Activated CD4-positive, CD25-positive, alpha-beta regulatory T cell treated with anti-CD3 and anti-CD28 coated beads, Interleukin-2, amount 50 U/mL, for 72 hours (primary cell): ENCODE measurements around the gene ADAMTSL5.
"Not testable (repeated sequence)": the region's sequence is repeated elsewhere in the genome, so short reads cannot be mapped to it uniquely, and the experiment has no call there.

Experiments used
- DNase-seq: peaks from one replicate; pipeline ENCODE4 v3.0.0; 2021

The ADAMTSL5 gene, protein sequence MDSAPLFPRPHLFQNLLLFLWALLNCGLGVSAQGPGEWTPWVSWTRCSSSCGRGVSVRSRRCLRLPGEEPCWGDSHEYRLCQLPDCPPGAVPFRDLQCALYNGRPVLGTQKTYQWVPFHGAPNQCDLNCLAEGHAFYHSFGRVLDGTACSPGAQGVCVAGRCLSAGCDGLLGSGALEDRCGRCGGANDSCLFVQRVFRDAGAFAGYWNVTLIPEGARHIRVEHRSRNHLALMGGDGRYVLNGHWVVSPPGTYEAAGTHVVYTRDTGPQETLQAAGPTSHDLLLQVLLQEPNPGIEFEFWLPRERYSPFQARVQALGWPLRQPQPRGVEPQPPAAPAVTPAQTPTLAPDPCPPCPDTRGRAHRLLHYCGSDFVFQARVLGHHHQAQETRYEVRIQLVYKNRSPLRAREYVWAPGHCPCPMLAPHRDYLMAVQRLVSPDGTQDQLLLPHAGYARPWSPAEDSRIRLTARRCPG

DNA sequence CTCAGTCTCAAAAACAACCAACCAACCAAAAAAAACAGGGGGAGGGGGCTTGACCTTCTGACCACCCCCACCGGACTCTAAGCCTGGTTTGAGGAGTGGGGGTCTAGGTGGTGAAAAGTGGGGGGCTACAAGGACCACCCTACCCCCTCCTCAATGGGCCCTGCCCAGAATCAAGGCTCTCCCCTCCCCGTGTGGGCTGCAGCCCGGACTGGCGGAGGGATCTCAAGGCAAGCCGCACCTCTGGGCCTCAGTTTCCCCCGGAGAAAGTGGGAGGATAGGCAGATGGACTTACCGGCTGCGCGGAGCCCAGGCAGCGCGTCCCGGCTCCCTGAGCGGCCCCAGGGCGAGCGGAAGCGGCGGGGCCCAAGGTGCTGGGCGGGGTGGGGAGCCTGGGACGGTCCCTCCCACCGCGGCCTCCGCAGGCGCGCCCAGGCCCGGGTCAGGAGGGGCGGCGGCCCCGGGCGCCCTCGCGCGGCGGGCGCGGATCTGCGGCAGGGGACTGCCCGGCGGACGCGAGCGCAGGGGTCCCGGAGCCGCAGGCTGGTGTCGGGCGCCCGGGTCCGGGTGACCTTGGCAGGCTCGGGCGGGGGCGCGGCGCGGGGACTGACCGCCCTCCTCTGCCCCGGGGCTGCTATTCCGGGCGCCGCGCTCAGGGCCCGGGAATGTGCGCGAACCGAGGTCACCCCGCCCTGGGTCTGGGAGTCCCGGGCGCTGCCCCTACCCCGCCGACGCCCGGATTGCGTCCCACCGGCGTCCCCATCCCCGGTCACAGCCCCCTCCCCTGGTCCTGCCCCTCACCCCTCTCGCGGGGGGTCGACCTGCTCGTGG is at the start of gene ADAMTSL5:
TSS of gene ADAMTSL5 (minus strand) at position 349 of the 828 bp plus-strand sequence. CDS start 2,076 bp downstream, outside the sequence.
- DNase-seq, result peak; percentile 77

DNA sequence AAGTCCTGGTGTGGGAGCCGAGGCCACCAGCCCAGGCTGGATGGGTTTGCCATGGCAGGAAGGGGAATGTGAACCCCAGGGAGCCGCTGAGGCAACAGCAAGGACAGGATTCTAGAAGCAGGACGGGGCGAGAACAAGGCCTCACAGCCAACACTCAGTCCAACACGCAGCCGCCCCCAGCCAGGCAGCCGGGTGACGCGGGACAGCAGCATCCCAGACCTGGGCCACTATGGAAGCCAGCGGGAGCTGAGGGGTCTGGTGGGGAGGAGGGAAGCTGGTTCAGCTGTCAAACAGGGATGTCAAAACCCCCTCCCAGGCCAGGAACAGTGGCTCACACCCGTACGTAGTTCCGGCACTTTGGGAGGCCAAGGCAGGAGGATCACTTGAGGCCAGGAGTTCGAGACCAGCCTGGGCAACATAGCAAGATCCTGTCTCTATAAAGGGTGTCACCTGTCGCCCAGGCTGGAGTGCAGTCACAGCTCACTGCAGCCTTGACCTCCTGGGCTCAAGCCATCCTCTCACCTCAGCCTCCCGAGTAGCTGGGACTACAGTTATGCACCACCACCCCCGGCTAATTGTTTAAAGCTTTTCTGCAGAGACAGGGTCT is 48.5 kb upstream of the ADAMTSL5 start:
- DNase-seq, result no peak

DNA sequence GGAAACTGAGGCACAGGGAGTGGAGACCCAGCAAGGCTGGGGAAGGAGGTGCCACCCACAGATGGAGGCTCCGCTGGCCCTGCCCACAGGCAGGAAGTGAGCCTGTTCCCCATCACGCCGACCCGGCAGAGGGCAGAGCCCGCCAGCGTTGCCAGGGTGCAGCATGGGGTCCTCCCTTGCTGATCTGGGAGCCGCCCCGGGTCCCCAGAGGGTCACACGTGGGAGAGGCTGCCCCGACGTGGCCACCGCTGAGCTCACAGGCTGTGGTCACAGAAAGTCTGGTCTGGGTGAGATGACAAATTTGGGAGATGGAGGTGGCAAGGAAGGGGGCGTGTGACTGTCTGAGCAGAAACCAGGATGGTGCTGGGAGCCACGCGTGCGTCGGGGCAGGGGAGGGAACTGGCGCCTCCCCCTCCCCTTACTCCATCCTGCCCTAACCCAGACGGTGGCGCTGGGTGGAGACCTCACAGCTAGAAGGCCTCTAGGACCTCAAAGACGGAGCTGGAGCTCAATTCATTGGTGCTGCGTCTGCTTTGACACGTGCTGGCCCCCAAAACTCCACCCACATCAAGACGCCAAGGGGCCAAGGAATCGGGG is 47.6 kb upstream of the ADAMTSL5 start:
- DNase-seq, result no peak

DNA sequence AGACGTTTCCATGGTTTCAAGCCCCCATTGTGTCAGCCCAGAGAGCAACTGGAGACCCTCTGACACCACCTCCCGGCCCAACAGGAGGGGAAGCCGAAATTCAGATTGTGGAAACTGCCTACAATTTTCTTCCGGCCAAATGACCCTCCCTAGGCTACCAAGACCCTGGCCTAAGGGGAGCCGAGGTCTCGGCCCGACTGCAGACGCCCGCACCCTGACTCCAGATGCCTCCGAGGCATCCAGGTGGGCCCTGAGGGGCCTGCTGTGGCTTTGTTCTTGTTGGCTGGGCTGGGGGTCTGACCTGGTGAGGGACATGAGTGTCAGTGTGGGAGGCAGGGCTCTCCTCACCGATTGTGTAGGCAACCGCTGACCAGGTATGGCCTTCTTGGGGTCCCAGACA is 45.7 kb upstream of the ADAMTSL5 start:
- DNase-seq, result no peak

DNA sequence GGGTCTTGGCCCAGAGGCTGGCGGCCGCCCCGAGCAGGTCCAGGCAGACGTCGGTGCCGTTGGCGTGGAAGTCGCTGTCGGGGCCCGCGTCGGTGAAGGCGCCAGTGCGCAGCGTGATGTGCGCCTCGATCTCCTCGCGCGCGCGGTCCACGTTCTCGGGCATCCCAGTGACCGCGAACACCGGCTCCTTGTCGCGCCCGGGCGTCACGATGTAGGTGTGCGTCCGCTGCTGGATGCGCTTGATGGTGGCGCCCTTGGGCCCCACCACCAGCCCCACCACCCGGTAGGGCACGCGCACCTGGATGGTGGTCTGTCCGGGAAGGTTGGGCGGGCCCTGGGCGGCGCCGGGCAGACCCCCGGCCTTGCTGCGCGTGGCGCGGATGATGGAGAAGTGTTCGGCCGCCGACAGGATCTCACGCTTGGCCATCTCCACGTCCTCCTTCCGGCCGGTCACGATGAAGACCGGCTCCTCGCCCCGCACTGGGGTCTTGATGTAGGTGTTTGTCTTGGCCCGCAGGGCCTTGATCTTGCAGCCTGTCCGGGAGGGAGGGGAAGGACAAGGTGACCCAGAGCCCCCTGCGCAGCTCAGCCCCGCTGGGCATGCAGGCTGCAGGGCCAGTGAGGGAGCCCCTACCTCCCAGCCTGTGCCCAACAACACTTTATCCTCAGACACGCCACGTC is 43.7 kb upstream of the ADAMTSL5 start:
- no peak for DNase-seq

DNA sequence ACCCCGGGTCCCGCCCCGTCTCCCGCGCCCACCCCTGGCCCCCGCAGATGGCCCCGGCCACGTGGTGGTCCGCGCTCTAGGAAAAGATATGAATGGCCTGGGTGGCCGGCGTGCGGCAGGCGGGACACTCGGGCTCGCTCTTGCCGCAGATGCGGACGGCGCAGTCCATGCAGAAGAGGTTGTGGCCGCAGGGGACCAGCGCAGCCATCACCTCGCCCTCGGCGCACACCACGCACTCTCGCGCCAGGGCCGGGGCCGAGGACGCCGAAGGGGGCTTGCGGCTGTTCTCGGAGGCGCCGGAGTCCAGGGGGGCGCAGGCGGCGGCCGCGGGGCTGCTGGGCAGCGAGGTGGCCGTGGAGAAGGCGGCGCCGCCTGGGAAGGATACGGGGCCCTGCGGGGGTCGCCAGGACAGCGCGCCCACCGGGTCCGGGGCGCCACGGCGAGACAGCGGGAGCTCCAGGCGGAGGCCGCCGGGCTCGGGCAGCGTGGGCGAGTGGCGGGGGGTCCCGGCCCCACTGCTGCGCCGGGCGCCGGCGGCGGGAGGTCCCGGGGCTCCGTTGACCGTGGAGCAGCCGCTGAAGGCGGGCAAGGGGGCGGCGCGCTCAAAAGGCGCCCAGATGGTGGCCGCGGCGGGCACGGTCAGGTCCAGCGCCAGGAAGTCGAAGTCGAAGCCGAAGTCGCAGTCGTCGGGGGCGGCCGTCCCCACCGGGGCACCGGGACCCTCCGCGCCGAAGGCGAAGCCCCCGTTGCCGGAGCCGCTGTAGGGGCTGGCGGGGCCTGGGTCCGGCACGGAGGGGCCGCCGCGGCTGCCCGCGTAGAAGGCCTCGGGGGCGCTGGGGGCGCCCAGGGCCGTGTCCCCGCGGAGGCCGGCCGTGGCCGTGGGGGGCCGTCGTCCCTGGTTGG is 42.9 kb upstream of the ADAMTSL5 start:
- DNase-seq, result no peak

DNA sequence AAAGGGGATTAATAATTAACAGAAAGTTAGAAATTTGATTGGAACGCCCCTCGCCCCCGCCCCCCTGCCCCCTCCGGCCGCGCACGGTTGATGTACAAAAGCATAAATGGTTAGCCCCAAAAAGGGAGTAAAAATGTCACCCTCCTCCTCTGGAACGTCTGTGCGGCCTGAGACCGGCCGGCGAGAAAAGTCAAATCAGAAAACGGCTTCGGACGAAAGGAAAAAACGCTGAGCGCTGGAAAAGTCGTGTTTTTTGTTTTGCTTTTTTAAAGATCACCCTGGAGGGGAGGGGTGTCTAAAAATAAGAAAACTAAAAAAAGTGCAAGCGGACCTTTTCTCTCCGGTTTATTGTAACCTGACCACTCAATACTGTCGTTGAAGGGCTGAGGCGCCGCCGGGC is 42.1 kb upstream of the ADAMTSL5 start:
- no peak for DNase-seq

DNA sequence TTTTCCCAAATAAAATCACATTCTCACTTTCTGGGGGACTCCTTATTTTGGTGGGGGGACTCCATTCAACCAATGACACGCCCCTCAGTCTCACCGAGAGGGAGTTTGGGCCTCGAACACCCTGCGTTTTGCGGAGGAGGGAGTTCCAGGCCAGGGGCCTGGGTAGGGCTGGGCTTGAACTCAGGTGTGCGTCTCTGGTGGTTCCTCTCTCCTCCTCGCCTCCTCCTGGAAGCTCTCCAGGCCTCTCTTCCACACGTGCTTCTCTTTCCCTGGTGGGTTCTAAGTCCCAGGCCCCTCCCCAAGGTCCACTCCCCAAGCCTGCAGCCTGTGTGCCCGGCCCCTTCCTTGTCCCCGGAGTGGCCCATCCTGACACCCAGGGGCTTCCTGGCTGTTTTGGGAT is 40.6 kb upstream of the ADAMTSL5 start:
- DNase-seq, result no peak

DNA sequence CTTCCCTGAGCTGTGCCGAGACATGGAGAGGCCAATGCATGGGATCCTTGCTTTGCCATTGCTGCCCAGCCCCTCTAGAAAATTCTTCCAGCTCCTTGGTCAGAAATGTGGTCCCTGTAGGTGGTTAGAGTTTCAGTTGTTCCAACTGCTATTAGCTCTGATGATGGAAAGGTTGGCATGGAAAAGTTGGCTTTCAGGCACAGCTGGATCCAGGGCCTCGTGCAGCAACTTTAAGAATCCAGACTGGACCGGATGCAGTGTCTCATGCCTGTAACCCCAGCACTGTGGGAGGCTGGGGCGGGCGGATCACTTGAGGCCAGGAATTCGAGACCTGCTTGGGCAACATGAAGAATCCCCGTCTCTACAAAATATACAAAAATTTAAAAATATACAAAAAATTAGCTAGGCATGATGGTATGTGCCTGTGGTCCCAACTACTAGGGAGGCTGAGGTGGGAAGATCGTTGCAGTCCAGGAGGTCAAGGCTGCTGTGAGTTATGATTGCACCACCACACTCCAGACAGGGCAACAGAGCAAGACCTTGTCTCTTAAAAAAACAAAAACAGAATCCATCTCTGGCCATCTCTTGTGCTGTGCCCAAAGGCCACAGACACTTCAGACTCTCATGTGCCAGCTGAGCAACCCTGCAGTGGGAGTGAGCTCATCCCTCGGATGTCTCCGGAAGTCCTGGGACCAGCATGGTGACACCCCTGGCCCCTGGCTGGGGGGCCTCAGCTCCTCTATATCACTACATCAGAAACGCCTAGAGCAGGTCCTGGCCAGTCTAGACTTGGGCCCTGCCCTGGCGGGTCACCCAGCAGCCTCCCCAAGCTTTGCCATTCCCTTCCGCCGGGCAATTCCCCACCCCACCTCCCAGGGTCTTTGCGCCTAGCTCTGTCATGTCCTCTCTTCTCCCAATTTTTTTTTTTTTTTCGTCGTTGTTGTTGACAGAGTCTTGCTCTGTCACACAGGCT is 38.5 kb upstream of the ADAMTSL5 start:
- DNase-seq, result no peak

DNA sequence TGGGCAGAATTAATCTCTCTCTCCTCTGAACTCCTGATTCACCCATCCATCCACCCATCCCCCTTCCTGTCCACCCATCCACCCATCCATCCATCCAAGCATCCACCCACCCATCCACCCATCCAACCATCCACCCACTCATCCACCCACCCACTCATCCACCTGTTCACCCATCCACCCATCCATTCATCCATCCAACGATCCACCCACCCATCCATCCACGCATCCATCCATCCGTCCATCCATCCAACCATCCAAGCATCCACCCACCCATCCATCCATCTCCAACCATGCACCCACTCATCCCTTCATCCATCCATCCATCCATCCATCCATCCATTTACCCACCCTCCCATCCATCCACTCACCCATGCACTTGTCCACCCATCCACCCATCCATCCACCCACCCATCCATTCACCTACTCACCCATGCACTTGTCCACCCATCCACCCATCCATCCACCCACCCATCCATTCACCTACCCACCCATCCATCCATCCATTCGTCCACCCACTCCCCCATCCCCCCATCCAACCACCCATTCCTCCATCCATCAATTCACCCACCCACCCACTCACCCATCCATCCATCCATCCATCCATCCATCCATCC is 36.6 kb upstream of the ADAMTSL5 start:
- DNase-seq, result no peak

DNA sequence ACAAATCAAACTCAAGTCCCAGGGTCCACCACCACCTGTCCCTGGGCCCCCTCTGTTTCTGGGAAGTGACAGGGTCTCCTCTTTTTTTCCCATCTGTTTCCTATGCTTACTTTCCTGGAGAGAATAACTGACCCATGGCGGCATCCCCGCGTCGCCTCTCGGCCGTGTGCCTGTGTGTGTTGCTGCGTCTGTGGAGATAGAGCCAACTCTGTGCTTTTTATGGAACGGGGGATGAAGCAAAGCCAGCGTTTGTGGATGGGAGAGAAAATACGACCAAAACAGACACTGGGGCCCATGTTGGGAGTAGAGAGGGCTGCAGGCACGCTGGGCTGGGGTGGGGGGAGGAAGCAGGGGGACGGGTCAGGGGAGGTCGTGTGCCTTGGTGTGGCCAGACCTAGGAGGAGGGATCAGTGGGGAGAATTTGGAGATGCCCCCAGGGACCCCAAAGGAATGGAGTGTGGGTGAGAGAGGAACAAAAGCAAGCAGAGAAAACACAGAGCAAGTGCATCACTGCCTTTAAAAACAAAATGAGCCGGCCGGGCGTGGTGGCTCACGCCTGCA is 27.6 kb upstream of the ADAMTSL5 start:
- DNase-seq, result no peak

DNA sequence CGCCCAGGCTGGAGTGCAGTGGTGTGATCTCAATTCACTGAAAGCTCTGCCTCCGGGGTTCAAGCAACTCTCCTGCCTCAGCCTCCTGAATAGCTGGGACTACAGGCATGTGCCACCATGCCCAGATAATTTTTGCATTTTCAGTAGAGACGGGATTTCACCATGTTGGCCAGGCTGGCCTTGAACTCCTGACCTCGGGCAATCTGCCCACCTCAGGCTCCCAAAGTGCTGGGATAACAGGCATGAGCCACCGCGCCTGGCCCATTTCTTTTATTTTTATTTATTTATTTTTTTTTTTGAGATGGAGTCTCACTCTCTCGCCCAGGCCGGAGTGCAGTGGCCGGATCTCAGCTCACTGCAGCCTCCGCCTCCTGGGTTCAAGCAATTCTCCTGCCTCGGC is 26.9 kb upstream of the ADAMTSL5 start:
- DNase-seq, result not testable (repeated sequence)

DNA sequence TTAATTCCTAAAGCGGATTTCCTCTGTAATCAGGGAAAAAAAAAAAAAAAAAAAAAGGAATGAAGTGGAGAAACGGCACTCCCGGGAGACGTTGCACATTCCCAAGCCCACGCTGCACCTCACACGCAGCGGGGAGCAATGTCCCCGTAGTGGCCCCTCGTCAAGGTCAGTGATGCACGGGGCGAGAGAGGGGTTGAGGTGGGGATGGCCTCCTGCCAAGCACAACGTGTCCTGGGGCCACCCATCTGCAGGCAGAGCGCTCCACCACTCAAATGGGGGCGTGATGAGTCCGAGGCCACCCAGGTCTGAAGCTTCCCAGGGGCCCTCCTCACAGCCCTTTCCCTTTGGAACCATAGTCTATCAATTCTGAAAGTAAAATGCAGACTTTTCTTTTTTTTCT is 26.2 kb upstream of the ADAMTSL5 start:
- no peak for DNase-seq

DNA sequence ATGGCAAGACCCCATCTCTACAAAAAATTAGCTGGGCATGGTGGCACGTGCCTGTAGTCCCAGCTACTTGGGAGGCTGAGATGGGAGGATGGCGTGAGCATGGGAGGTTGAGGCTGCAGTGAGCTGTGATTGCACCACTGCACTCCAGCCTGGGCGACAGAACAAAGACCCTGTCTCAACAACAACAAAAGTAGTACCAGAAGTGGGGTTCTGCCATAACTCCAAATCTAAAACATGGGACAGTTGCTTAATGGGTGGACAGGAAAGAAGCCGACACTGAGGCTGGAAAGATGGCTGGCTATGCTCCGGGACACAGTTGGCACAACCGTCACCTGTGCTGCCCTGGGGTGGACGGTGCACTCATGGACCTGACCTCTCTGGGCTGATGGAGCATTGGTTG is 22.9 kb upstream of the ADAMTSL5 start:
- DNase-seq, result not testable (repeated sequence)

DNA sequence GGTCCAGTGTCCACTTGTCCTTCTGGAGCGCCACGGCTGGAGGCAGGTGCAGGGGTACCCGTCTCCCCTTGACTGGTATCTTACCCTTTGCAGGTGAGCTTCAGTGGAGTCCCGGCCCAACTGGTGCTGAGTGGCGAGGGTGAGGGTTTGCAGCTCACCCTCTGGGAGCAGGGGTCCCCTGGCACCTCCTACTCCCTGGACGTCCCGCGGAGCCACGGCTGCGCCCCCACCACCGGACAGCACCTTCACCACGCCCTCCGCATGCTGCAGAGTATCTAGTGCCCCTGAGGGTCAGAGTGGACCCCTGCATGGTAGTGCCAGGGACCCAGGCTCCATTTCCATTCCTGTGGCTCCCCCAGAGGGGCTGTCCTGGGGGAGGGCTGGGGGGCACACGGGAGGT is 22.2 kb upstream of the ADAMTSL5 start:
- no peak for DNase-seq

DNA sequence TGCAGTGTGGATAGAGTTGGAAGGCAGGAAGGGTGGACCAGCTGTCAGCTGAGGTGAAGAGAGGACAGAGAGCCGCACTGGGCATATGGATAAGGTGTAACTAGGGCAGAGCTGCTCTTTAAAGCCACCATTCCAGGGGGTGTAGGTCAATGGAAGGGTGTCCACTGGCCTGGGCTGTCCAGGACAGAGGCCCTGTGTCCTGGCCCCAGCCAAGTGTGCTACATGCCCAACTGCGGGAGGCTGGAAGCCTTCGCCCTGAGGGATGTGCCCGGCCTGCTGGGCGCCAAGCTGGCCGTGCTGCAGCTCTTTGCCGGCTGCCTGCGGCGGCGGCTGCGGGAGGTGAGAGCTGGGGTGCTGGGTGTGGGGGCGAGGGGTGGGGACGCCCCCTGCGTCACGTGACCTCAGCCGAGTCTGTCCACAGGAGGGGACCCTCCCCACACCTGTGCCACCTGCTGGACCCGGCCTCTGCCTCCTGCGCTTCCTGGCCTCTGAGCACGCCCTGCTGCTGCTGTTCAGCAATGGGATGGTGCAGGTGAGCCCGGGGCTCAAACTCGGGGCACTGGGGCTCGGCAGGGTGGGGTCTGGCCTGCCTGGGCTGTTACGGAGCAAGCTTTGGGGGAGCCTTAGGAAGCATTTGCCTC is 20.8 kb upstream of the ADAMTSL5 start:
- DNase-seq, result no peak

DNA sequence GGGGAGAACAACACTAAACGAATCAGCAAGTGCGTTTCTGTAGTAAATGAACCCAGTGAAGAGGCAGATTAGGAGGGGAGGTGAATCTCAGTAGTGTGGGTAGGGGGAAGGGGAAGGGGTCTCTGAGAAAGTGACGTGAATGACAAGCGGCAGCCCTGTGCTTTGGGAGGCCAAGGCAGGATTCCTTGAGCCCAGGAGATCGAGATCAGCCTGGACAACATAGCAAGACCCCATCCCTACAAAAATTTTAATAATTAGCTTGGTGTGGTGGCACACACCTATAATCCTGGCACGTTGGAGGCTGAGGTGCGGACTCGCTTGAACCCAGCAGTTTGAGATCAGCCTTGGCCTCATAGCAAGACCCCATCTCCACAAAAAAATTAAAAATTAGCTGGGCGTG is 19.2 kb upstream of the ADAMTSL5 start:
- no peak for DNase-seq

DNA sequence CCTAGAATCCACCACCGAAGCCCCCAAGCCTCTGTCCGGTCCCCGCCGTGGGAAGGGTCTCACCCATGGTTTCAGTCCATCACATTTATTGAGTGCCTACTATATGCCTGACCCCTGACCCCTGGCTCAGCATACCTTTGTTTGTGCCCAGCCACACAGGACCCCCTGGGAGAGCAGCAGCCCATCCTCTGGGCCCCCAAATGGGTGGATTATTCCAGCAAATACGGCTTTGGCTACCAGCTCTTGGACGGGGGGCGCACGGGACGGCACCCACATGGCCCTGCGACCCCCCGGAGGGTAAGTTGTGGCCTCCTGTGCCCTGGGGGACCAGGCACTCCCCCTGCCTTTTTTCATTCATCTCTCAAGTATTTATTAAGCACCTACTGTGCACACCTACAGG is 18.8 kb upstream of the ADAMTSL5 start:
- DNase-seq, result no peak

DNA sequence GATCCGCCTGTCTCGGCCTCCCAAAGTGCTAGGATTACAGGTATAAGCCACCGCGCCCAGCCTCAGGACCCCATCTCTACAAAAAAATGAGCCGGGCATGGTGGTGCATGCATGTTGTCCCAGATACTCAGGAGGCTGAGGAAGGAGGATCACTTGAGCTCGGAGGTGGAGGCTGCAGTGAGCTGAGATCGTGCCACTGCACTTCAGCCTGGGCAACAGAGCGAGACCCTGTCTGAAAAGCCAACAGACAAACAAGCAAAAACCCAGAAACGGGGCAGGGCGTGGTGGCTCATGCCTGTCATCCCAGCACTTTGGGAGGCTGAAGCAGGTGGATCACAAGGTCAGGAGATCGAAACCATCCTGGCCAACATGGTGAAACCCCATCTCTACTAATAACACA is 18.0 kb upstream of the ADAMTSL5 start:
- not testable (repeated sequence) for DNase-seq
